SK-N-SH (cell line): ENCODE data around the gene ARMH2.

ENCODE experiments used
- ELF1 ChIP-seq: IDR thresholded peaks from 2 replicates; pipeline ENCODE4 v1.4.0; 2012
- RAD21 ChIP-seq: IDR thresholded peaks from 2 replicates; pipeline ENCODE4 v1.6.1; 2012; ENCODE audit warnings: mild to moderate bottlenecking, low read length
- REST ChIP-seq: IDR thresholded peaks from 2 replicates; pipeline ENCODE4 v1.6.1; 2012; ENCODE audit warnings: mild to moderate bottlenecking, low read depth, low read length, moderate library complexity
- TAF1 ChIP-seq: IDR thresholded peaks from 2 replicates; pipeline ENCODE4 v1.6.1; 2012; ENCODE audit warnings: low read depth, mild to moderate bottlenecking, low read length, moderate library complexity, borderline replicate concordance
- TF ChIP-seq, protein P1 (sequence below): fragments of 200-600 bp; sonication (generic); IDR thresholded peaks from 2 replicates; pipeline ENCODE4 v1.6.1; 2017; ENCODE audit warnings: antibody characterized with exemption, mild to moderate bottlenecking, moderate library complexity
- TF ChIP-seq, protein P2 (sequence below): IDR thresholded peaks from 2 replicates; pipeline ENCODE4 v1.4.0; 2012; ENCODE audit warnings: low read depth, borderline replicate concordance

GRCh38 chr6:24778878-24779277, 19.8 kb downstream of the ARMH2 start:
- TF ChIP-seq ELF1 (no peak), TAF1 (no peak), RAD21 (no peak), REST (no peak)
- TF ChIP-seq, protein P1, sequence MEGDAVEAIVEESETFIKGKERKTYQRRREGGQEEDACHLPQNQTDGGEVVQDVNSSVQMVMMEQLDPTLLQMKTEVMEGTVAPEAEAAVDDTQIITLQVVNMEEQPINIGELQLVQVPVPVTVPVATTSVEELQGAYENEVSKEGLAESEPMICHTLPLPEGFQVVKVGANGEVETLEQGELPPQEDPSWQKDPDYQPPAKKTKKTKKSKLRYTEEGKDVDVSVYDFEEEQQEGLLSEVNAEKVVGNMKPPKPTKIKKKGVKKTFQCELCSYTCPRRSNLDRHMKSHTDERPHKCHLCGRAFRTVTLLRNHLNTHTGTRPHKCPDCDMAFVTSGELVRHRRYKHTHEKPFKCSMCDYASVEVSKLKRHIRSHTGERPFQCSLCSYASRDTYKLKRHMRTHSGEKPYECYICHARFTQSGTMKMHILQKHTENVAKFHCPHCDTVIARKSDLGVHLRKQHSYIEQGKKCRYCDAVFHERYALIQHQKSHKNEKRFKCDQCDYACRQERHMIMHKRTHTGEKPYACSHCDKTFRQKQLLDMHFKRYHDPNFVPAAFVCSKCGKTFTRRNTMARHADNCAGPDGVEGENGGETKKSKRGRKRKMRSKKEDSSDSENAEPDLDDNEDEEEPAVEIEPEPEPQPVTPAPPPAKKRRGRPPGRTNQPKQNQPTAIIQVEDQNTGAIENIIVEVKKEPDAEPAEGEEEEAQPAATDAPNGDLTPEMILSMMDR: no peak
- TF ChIP-seq, protein P2, sequence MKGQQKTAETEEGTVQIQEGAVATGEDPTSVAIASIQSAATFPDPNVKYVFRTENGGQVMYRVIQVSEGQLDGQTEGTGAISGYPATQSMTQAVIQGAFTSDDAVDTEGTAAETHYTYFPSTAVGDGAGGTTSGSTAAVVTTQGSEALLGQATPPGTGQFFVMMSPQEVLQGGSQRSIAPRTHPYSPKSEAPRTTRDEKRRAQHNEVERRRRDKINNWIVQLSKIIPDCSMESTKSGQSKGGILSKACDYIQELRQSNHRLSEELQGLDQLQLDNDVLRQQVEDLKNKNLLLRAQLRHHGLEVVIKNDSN: no peak
